T-helper 17 cell (primary cell): ENCODE data around the gene FMNL2. TPM values are rescaled to one million over a fixed set of nuclear protein-coding genes. Genes with fewer than 3 reads are reported as not detected.

ENCODE experiments used
- ATAC-seq: fragments of 150-1000 bp; cut with Tn5 transposase; 2 replicates; pipeline ENCODE4 v1.10.0; 2021; ENCODE audit warnings: mild to moderate bottlenecking, moderate library complexity
- DNase-seq, 3 donors: peaks; one replicate each; pipeline versions ENCODE4 v3.0.0 to v3.0.0-alpha.2; 2020 to 2021
- H3K9me3 ChIP-seq: one replicate; pipeline ENCODE4 v1.7.0; 2013; ENCODE audit warnings: low read length, mild to moderate bottlenecking; ENCODE audit not compliant: control insufficient read depth, poor library complexity, severe bottlenecking
- H3K27ac Mint-ChIP-seq: one replicate; pipeline ENCODE4 v1.8.0; 2022; ENCODE audit warnings: mild to moderate bottlenecking, moderate library complexity, mixed read lengths
- H3K27me3 Mint-ChIP-seq: one replicate; pipeline ENCODE4 v1.8.0; 2022; ENCODE audit warnings: mixed read lengths
- H3K36me3 Mint-ChIP-seq: one replicate; pipeline ENCODE4 v1.8.0; 2022; ENCODE audit warnings: low read depth, mixed read lengths
- H3K4me1 Mint-ChIP-seq: one replicate; pipeline ENCODE4 v1.8.0; 2022; ENCODE audit warnings: mild to moderate bottlenecking, mixed read lengths
- H3K4me3 Mint-ChIP-seq: one replicate; pipeline ENCODE4 v1.8.0; 2022; ENCODE audit warnings: mild to moderate bottlenecking, moderate library complexity, mixed read lengths
- total RNA-seq, 4 donors: library from RNA in 2 of 4; stranded (reverse) in 2 of 4; gene quantifications; one replicate each; pipeline ENCODE4 v1.2.3 and lab custom pipeline; 2022 to 2026

FMNL2 gene
- total RNA-seq, 2 donors from 2014 or later, result 0.34 to 0.40 TPM

GRCh38 chr2:152432206-152432653, 97.3 kb downstream of the FMNL2 start:
- no peaks in the 10 kb centered on the region for H3K36me3 Mint-ChIP-seq

GRCh38 chr2:152432765-152433164, 97.8 kb downstream of the FMNL2 start:
- DNase-seq, result no peak
- Mint-ChIP-seq H3K4me3 (no peak overlapping the region), H3K4me1 (no peaks in the 10 kb centered on the region), H3K27me3 (peaks cover 21% of the 10 kb centered on the region), H3K27ac (no peak overlapping the region), H3K36me3 (no peaks in the 10 kb centered on the region)
- no peaks in the 10 kb centered on the region for H3K9me3 ChIP-seq
- ATAC-seq, result no peak

More at GRCh38 chr2:152432206-152432653, 97.3 kb downstream of the FMNL2 start:
- no peaks in the 10 kb centered on the region for H3K9me3 ChIP-seq
- peaks cover 18% of the 10 kb centered on the region for H3K27me3 Mint-ChIP-seq
- no peak overlapping the region for H3K4me3 Mint-ChIP-seq
- no peaks in the 10 kb centered on the region for H3K4me1 Mint-ChIP-seq
- H3K27ac Mint-ChIP-seq, result no peak overlapping the region
- no peak for DNase-seq
- no peak for ATAC-seq

GRCh38 chr2:152433289-152433688, 98.3 kb downstream of the FMNL2 start:
- no peak overlapping the region for H3K4me3 Mint-ChIP-seq

GRCh38 chr2:152433791-152434190, 98.8 kb downstream of the FMNL2 start:
- Mint-ChIP-seq H3K27ac (no peak overlapping the region), H3K4me3 (no peak overlapping the region), H3K27me3 (peaks cover 20% of the 10 kb centered on the region), H3K4me1 (no peaks in the 10 kb centered on the region), H3K36me3 (no peaks in the 10 kb centered on the region)
- H3K9me3 ChIP-seq, result no peaks in the 10 kb centered on the region
- DNase-seq (no peak), ATAC-seq (no peak)

More at GRCh38 chr2:152433289-152433688, 98.3 kb downstream of the FMNL2 start:
- DNase-seq, result no peak
- ATAC-seq, result no peak
- Mint-ChIP-seq H3K27me3 (peaks cover 21% of the 10 kb centered on the region), H3K4me1 (no peaks in the 10 kb centered on the region), H3K27ac (no peak overlapping the region), H3K36me3 (no peaks in the 10 kb centered on the region)
- no peaks in the 10 kb centered on the region for H3K9me3 ChIP-seq

GRCh38 chr2:152434395-152435182, 99.6 kb downstream of the FMNL2 start:
- H3K4me1 Mint-ChIP-seq, result no peaks in the 10 kb centered on the region
- no peak for DNase-seq
- H3K36me3 Mint-ChIP-seq, result no peaks in the 10 kb centered on the region
- no peaks in the 10 kb centered on the region for H3K9me3 ChIP-seq
- ATAC-seq, result no peak
- H3K27me3 Mint-ChIP-seq, result peaks cover 20% of the 10 kb centered on the region
- no peak overlapping the region for H3K27ac Mint-ChIP-seq
- no peak overlapping the region for H3K4me3 Mint-ChIP-seq

- Mint-ChIP-seq H3K4me3 (no peak overlapping the region), H3K4me1 (no peaks in the 10 kb centered on the region), H3K27ac (no peak overlapping the region), H3K36me3 (no peaks in the 10 kb centered on the region), H3K27me3 (peaks cover 31% of the 10 kb centered on the region)
- ATAC-seq, result no peak
- H3K9me3 ChIP-seq, result no peaks in the 10 kb centered on the region
- no peak for DNase-seq
These were observed 101.2 kb downstream of the FMNL2 start for GRCh38 chr2:152436148-152436547.

GRCh38 chr2:152437276-152438108, 102.5 kb downstream of the FMNL2 start:
- Mint-ChIP-seq H3K27me3 (peaks cover 28% of the 10 kb centered on the region), H3K27ac (no peak overlapping the region), H3K36me3 (no peaks in the 10 kb centered on the region), H3K4me3 (no peak overlapping the region), H3K4me1 (no peaks in the 10 kb centered on the region)
- H3K9me3 ChIP-seq, result no peaks in the 10 kb centered on the region
- DNase-seq (no peak), ATAC-seq (no peak)

GRCh38 chr2:152440049-152440448, 105.1 kb downstream of the FMNL2 start:
- ATAC-seq, result no peak
- H3K9me3 ChIP-seq, result no peaks in the 10 kb centered on the region
- no peak overlapping the region for H3K27ac Mint-ChIP-seq
- no peak for DNase-seq
- no peak overlapping the region for H3K4me3 Mint-ChIP-seq
- H3K27me3 Mint-ChIP-seq, result peaks cover 38% of the 10 kb centered on the region
- H3K4me1 Mint-ChIP-seq, result no peaks in the 10 kb centered on the region
- no peaks in the 10 kb centered on the region for H3K36me3 Mint-ChIP-seq

GRCh38 chr2:152440460-152440859, 105.5 kb downstream of the FMNL2 start:
- Mint-ChIP-seq H3K27ac (no peak overlapping the region), H3K4me1 (no peaks in the 10 kb centered on the region), H3K4me3 (no peak overlapping the region), H3K27me3 (peaks cover 38% of the 10 kb centered on the region), H3K36me3 (no peaks in the 10 kb centered on the region)
- ATAC-seq (no peak), DNase-seq (no peak)
- no peaks in the 10 kb centered on the region for H3K9me3 ChIP-seq

GRCh38 chr2:152441961-152442360, 107.0 kb downstream of the FMNL2 start:
- Mint-ChIP-seq H3K4me1 (no peaks in the 10 kb centered on the region), H3K27ac (no peak overlapping the region), H3K4me3 (no peak overlapping the region), H3K27me3 (peaks cover 38% of the 10 kb centered on the region), H3K36me3 (no peaks in the 10 kb centered on the region)
- ATAC-seq, result no peak
- DNase-seq, result no peak
- no peaks in the 10 kb centered on the region for H3K9me3 ChIP-seq

GRCh38 chr2:152443771-152444170, 108.8 kb downstream of the FMNL2 start:
- H3K4me1 Mint-ChIP-seq, result no peaks in the 10 kb centered on the region
- no peak overlapping the region for H3K4me3 Mint-ChIP-seq
- no peaks in the 10 kb centered on the region for H3K36me3 Mint-ChIP-seq
- H3K9me3 ChIP-seq, result no peaks in the 10 kb centered on the region
- peaks cover 35% of the 10 kb centered on the region for H3K27me3 Mint-ChIP-seq
- DNase-seq (no peak), ATAC-seq (no peak)
- no peak overlapping the region for H3K27ac Mint-ChIP-seq

- DNase-seq (no peak), ATAC-seq (no peak)
- Mint-ChIP-seq H3K27me3 (peaks cover 41% of the 10 kb centered on the region), H3K36me3 (no peaks in the 10 kb centered on the region), H3K27ac (no peak overlapping the region), H3K4me3 (no peak overlapping the region), H3K4me1 (no peaks in the 10 kb centered on the region)
- no peaks in the 10 kb centered on the region for H3K9me3 ChIP-seq
These were observed 109.5 kb downstream of the FMNL2 start for GRCh38 chr2:152444448-152444847.

GRCh38 chr2:152445375-152445774, 110.4 kb downstream of the FMNL2 start:
- H3K36me3 Mint-ChIP-seq, result no peaks in the 10 kb centered on the region
- no peak overlapping the region for H3K4me3 Mint-ChIP-seq
- no peaks in the 10 kb centered on the region for H3K4me1 Mint-ChIP-seq
- H3K9me3 ChIP-seq, result no peaks in the 10 kb centered on the region
- peaks cover 42% of the 10 kb centered on the region for H3K27me3 Mint-ChIP-seq
- DNase-seq (no peak), ATAC-seq (no peak)
- H3K27ac Mint-ChIP-seq, result no peak overlapping the region
